Stimulated activated CD8-positive, alpha-beta memory T cell treated with anti-CD3 and anti-CD28 coated beads, Interleukin-4, amount 100 ng/mL, for 24 hours (primary cell): ENCODE data around the gene GLMP.

ENCODE experiments used
- DNase-seq: peaks from one replicate; pipeline ENCODE4 v3.0.0-alpha.2; 2020; ENCODE audit warnings: low read depth

GLMP gene

GRCh38 chr1:156248323-156248683, 47.2 kb downstream of the GLMP start:
- DNase-seq: no peak

GRCh38 chr1:156247460-156248322, 47.8 kb downstream of the GLMP start, which contains the start of gene PAQR6:
PAQR6 (minus strand) TSS chr1:156248056; CDS start chr1:156246731, 1,325 bp downstream.
- no peak for DNase-seq

- no peak for DNase-seq
Measured at GRCh38 chr1:156246781-156247459, 48.6 kb downstream of the GLMP start.

- DNase-seq: no peak
Measured at GRCh38 chr1:156246241-156246780, 49.2 kb downstream of the GLMP start.

- no peak for DNase-seq
Measured at GRCh38 chr1:156245451-156246232, 49.8 kb downstream of the GLMP start.

GRCh38 chr1:156244712-156245111, 50.8 kb downstream of the GLMP start:
- DNase-seq: no peak

GRCh38 chr1:156244126-156244525, 51.4 kb downstream of the GLMP start:
- DNase-seq: no peak

- DNase-seq: no peak
Measured at GRCh38 chr1:156242738-156243137, 52.7 kb downstream of the GLMP start.
